Panc1 (cell line): ENCODE results near the gene GAL3ST2. TPM values are rescaled to one million over a fixed set of nuclear protein-coding genes. Genes with fewer than 3 reads are reported as not detected.

ENCODE experiments used
- ATAC-seq: fragments of 200-7000 bp; cut with Tn5 transposase; 2 replicates; pipeline ENCODE4 v1.9.1; 2020; ENCODE audit warnings: mild to moderate bottlenecking, moderate library complexity
- BruUV-seq: library from RNA; stranded (reverse); fragments of 400-500 nt; replicated peaks from 2 replicates; lab custom pipeline; 2021; lab: Mats Ljungman, UMichigan
- CTCF ChIA-PET: fragments of 300-600 bp; sonication (Branson Sonifier 250); formaldehyde crosslinking; loops from one replicate; lab custom pipeline; 2022; ENCODE audit warnings: antibody characterized with exemption; lab: Charles Lee
- POLR2A ChIA-PET: fragments of 300-600 bp; sonication (Branson Sonifier 250); formaldehyde crosslinking; loops from one replicate; lab custom pipeline; 2022; ENCODE audit warnings: antibody characterized with exemption; lab: Charles Lee
- DNase-seq: peaks from one replicate; pipeline ENCODE4 v3.0.0-alpha.2; 2010; ENCODE audit warnings: low read depth, low spot score
- H3K27ac ChIP-seq: 2 replicates; pipeline ENCODE4 v1.5.1; 2011; ENCODE audit warnings: mild to moderate bottlenecking, low read length, inconsistent platforms
- H3K27me3 ChIP-seq: fragments of 200-500 bp; sonication (Bioruptor generic); 2 replicates; pipeline ENCODE4 v1.6.0; 2014; ENCODE audit warnings: low read length, inconsistent platforms; ENCODE audit not compliant: control insufficient read depth, insufficient read depth
- H3K36me3 ChIP-seq: fragments of 200-500 bp; sonication (Bioruptor generic); 2 replicates; pipeline ENCODE4 v1.5.1; 2014; ENCODE audit warnings: inconsistent platforms, mild to moderate bottlenecking, low read length, moderate library complexity; ENCODE audit not compliant: control insufficient read depth, insufficient read depth
- H3K4me1 ChIP-seq: 2 replicates; pipeline ENCODE4 v1.5.1; 2011; ENCODE audit warnings: inconsistent platforms, mild to moderate bottlenecking, low read length, moderate library complexity; ENCODE audit not compliant: control insufficient read depth, insufficient read depth
- H3K4me3 ChIP-seq, 2 experiments: 2 replicates each; pipeline ENCODE4 v1.5.1; 2011 to 2012; ENCODE audit warnings: low read depth in 2 of 2, low read length in 2 of 2, mild to moderate bottlenecking in 2 of 2, inconsistent platforms in 1 of 2, moderate library complexity in 1 of 2
- H3K9me3 ChIP-seq: fragments of 200-500 bp; sonication (Bioruptor generic); 2 replicates; pipeline ENCODE4 v1.5.1; 2014; ENCODE audit warnings: low read depth, mild to moderate bottlenecking, inconsistent platforms, low read length, moderate library complexity; ENCODE audit not compliant: control insufficient read depth, insufficient read depth
- CTCF ChIP-seq: fragments of 450-650 bp; IDR thresholded peaks from 2 replicates; pipeline ENCODE4 v1.5.1; 2017; ENCODE audit warnings: mild to moderate bottlenecking
- POLR2AphosphoS5 ChIP-seq: IDR thresholded peaks from 2 replicates; pipeline ENCODE4 v1.6.1; 2012; ENCODE audit warnings: mild to moderate bottlenecking, low read depth, low read length, moderate library complexity
- REST ChIP-seq, 2 experiments: IDR thresholded peaks; 2 replicates each; pipeline ENCODE4 v1.6.1; 2011 to 2012; ENCODE audit warnings: low read depth in 2 of 2, control low read depth in 1 of 2, low read length in 1 of 2, mild to moderate bottlenecking in 1 of 2, moderate library complexity in 1 of 2; ENCODE audit not compliant: insufficient read depth in 1 of 2
- SIN3A ChIP-seq: IDR thresholded peaks from 2 replicates; pipeline ENCODE4 v1.6.1; 2012; ENCODE audit warnings: low read depth, mild to moderate bottlenecking, low read length, moderate library complexity, borderline replicate concordance; ENCODE audit not compliant: insufficient read depth
- TCF7L2 ChIP-seq: IDR thresholded peaks from 2 replicates; pipeline ENCODE4 v1.6.1; 2011; ENCODE audit warnings: mild to moderate bottlenecking, low read depth, low read length, inconsistent platforms
- in situ Hi-C: cut with HindIII; loops from 2 replicates; pipeline ENCODE4 v1.10.0; 2016; ENCODE audit warnings: low sequenced_read_pairs, low pct_unique_long_range_greater_than_20kb
- intact Hi-C: fragments of 100-400 bp; cut with micrococcal nuclease; formaldehyde crosslinking; loops from one replicate; pipeline ENCODE4 v1.10.0; 2022; ENCODE audit not compliant: unreplicated experiment
- total RNA-seq: library from RNA; stranded (reverse); gene quantifications from one replicate; pipeline ENCODE4 v1.2.1, GENCODE V29; 2021; ENCODE audit not compliant: unreplicated experiment

The GAL3ST2 gene
- total RNA-seq, 1 experiment from 2014 or later = 1.6 TPM

GRCh38 chr2:241753493-241753892 lies 23.1 kb upstream of the GAL3ST2 start:
- ATAC-seq (no peak), DNase-seq (no peak)
- no peaks in the 10 kb centered on the region for H3K9me3 ChIP-seq

GRCh38 chr2:241754042-241754441 lies 22.6 kb upstream of the GAL3ST2 start:
- intact Hi-C loops = no loop called here
- no peaks in the 10 kb centered on the region for H3K4me1 ChIP-seq
- no peaks in the 10 kb centered on the region; the same call in 1 of the 2 replicates for H3K36me3 ChIP-seq
- H3K9me3 ChIP-seq = no peaks in the 10 kb centered on the region
- H3K4me3 ChIP-seq = no peak overlapping the region
- POLR2A ChIA-PET = no interaction called here
- CTCF ChIA-PET = no interaction called here
- TF ChIP-seq TCF7L2 (no peak), SIN3A (no peak), CTCF (no peak), POLR2AphosphoS5 (no peak), REST (IDR thresholded peaks at IDR 0.05; ENCODE audit: insufficient read depth in 1 of 2, low read depth in 2 of 2, low read length in 1 of 2) (no peak)
- no TSS peak for BruUV-seq
- in situ Hi-C loops = no loop called here
- no peak overlapping the region for H3K27ac ChIP-seq
- H3K27me3 ChIP-seq = no peaks in the 10 kb centered on the region
- ATAC-seq = no peak
- DNase-seq = no peak

More at GRCh38 chr2:241753493-241753892, 23.1 kb upstream of the GAL3ST2 start:
- intact Hi-C loops = no loop called here
- no peak overlapping the region for H3K27ac ChIP-seq
- in situ Hi-C loops = no loop called here
- no peaks in the 10 kb centered on the region; the same call in 1 of the 2 replicates for H3K36me3 ChIP-seq
- no peaks in the 10 kb centered on the region for H3K4me1 ChIP-seq
- no peak overlapping the region for H3K4me3 ChIP-seq
- ChIA-PET CTCF (no interaction called here), POLR2A (no interaction called here)
- TF ChIP-seq SIN3A = no peak
- H3K27me3 ChIP-seq = no peaks in the 10 kb centered on the region
- BruUV-seq = no TSS peak

GRCh38 chr2:241755166-241755565 lies 21.5 kb upstream of the GAL3ST2 start:
- no peak overlapping the region for H3K4me3 ChIP-seq
- H3K27ac ChIP-seq = no peak overlapping the region
- H3K9me3 ChIP-seq = no peaks in the 10 kb centered on the region
- CTCF ChIA-PET = no interaction called here
- BruUV-seq = no TSS peak
- in situ Hi-C loops = no loop called here
- POLR2A ChIA-PET = no interaction called here
- no peaks in the 10 kb centered on the region for H3K4me1 ChIP-seq
- H3K36me3 ChIP-seq = no peaks in the 10 kb centered on the region
- no peak for TF ChIP-seq TCF7L2
- no peak for TF ChIP-seq POLR2AphosphoS5
- TF ChIP-seq REST (IDR thresholded peaks at IDR 0.05; ENCODE audit: insufficient read depth in 1 of 2, low read depth in 2 of 2, low read length in 1 of 2) = no peak
- no peak for TF ChIP-seq CTCF
- no peak for TF ChIP-seq SIN3A
- no peaks in the 10 kb centered on the region for H3K27me3 ChIP-seq
- DNase-seq (no peak), ATAC-seq (no peak)
- intact Hi-C loops = no loop called here
